AG09309 (cell line): Measurements from ENCODE around the gene MAT2B.
"Not testable (repeated sequence)": the region's sequence is repeated elsewhere in the genome, so short reads cannot be mapped to it uniquely, and the experiment has no call there.

ENCODE experiments used
- DNase-seq: peaks from one replicate; pipeline ENCODE4 v3.0.0-alpha.2; 2010; ENCODE audit warnings: low read depth
- H3K4me3 ChIP-seq: 2 replicates; pipeline ENCODE4 v1.5.1; 2011; ENCODE audit warnings: mild to moderate bottlenecking, low read depth, low read length, moderate library complexity; ENCODE audit not compliant: control insufficient read depth
- TF ChIP-seq, protein P1 (sequence below): IDR thresholded peaks from 2 replicates; pipeline ENCODE4 v1.5.1; 2011; ENCODE audit warnings: mild to moderate bottlenecking, low read depth, low read length, inconsistent platforms; ENCODE audit not compliant: insufficient read depth, control insufficient read depth; ENCODE audit errors: missing control alignments

Gene MAT2B

GRCh38 chr5:163533223-163533622 lies 27.8 kb downstream of the MAT2B start:
- no peak for DNase-seq
- TF ChIP-seq, protein P1, sequence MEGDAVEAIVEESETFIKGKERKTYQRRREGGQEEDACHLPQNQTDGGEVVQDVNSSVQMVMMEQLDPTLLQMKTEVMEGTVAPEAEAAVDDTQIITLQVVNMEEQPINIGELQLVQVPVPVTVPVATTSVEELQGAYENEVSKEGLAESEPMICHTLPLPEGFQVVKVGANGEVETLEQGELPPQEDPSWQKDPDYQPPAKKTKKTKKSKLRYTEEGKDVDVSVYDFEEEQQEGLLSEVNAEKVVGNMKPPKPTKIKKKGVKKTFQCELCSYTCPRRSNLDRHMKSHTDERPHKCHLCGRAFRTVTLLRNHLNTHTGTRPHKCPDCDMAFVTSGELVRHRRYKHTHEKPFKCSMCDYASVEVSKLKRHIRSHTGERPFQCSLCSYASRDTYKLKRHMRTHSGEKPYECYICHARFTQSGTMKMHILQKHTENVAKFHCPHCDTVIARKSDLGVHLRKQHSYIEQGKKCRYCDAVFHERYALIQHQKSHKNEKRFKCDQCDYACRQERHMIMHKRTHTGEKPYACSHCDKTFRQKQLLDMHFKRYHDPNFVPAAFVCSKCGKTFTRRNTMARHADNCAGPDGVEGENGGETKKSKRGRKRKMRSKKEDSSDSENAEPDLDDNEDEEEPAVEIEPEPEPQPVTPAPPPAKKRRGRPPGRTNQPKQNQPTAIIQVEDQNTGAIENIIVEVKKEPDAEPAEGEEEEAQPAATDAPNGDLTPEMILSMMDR, result no peak

DNA sequence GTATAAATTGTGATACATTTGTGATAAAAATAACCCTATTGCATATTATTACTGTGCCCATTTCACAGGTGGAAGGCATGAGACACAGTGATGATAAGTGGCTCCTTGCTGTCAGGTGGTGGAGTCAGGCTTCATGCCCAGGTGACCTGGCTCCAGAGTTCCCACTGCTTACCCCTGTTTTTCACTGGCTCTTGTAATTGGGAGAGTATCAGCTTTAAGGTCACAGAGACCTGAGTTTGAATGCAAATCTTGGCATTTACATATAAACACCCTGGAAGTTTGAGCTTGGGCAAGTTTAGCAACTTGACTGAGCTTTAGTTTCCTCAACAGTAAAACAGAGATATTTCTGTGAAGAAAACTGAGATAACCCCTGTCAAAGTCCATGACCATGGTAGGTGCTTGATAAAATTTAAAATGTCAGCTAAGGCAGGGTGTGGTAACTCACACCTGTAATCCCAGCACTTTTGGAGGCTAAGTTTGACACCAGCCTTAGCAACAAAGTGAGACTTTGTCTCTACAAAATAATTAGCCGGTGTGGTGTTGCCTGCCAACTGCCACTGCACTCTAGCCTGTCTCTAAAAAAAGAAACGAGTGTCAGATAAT lies 29.2 kb downstream of the MAT2B start:
- TF ChIP-seq, protein P1, result no peak
- no peak overlapping the region for H3K4me3 ChIP-seq
- DNase-seq, result no peak

More at GRCh38 chr5:163533223-163533622, 27.8 kb downstream of the MAT2B start:
- no peak overlapping the region for H3K4me3 ChIP-seq

DNA sequence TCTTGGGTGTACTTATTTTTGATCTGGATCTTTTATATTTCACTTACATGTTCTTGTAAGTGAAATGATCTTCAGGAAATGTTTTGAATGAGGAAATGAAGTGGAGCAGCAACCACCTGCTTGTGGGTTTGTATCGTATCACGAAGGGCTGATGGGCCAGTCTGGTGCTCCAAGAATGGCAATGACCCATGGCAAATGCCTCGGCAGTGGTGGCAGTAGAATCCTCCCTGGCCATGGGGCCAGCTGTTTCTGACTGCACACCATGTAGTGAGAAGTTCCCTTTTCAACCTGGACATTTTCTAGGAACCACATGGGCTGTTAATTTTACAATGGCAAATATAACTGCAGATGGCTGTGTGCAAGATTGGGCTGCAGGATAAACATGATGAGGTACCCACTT lies 29.9 kb downstream of the MAT2B start:
- no peak for DNase-seq
- TF ChIP-seq, protein P1, result no peak
- no peak overlapping the region for H3K4me3 ChIP-seq

DNA sequence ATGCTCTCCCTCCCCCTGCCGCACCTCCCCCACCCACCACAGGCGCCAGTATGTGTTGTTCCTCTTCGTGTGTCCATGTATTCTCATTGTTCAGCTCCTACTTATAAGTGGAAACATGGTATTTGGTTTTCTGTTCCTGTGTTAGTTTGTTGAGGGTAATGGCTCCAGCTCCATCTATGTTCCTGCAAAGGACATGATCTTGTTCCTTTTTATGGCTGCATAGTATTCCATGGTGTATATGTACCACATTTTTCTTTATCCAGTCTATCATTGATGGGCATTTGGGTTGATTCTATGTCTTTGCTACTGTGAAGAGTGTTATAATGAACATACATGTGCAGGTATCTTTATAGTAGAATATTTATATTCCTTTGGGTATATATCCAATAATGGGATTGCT lies 31.0 kb downstream of the MAT2B start:
- not testable (repeated sequence) for DNase-seq, H3K4me3 ChIP-seq

DNA sequence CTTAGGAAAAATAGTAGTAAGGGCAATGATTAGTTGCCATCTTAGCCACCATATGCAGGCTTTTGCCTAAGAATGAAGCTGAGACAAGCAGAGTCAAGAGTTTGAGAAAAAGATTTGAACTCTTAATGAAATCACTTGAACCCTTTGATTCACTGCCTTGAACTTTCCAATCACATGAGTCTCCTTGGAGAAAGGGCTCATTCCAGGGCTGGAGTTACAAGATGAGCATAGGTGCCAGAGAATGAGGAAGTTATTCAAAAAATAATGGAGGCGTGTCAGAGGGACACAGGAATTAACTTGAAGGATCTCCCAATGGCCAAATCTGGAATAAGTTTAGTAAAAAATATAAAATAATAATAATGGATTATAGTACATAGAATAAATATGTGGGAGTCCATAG lies 35.3 kb downstream of the MAT2B start:
- no peak for DNase-seq
- TF ChIP-seq, protein P1, result no peak
- H3K4me3 ChIP-seq, result no peak overlapping the region

DNA sequence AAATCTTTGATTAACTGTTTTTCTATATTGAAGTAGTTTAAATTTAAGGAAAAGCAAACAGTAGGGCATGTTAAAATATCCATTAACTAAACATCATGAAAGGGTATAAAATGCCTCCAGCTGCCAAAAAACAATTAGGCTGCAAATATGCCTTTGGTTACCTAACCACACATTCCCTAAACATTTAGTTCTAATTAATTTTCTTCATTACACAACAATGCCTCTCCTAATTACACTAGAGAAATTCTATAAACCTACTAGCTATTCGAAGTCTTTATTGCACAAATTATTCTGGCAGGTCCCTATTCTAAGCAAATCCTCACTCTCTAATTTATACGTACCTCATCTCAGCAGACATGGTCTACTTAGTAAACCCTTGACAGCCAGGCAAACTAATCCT lies 37.4 kb downstream of the MAT2B start:
- no peak for DNase-seq
- TF ChIP-seq, protein P1, result no peak
- H3K4me3 ChIP-seq, result no peak overlapping the region

- no peak for DNase-seq
- TF ChIP-seq, protein P1, result no peak
- H3K4me3 ChIP-seq, result no peak overlapping the region
Measured at GRCh38 chr5:163544041-163544440, 38.6 kb downstream of the MAT2B start.
